Uterus (tissue), 4 donors: ENCODE measurements around the gene KIT. TPM values are rescaled to one million over a fixed set of nuclear protein-coding genes. Genes with fewer than 3 reads are reported as not detected.
A peak's percentile ranks its signal among the peaks of the same experiment; 100 is the strongest.

Experiments used
- DNase-seq, 2 donors: peaks; one replicate each; pipeline ENCODE4 v3.0.0-alpha.2; 2019 to 2020
- H3K27ac ChIP-seq, 2 donors: fragments of 200-600 bp; sonication (generic); 1 replicate in 1 of 2; 2 replicates in 1 of 2; pipeline ENCODE4 v1.5.1; 2016 to 2018
- H3K27me3 ChIP-seq, 2 donors: fragments of 200-600 bp; sonication (generic); one replicate each; pipeline ENCODE4 v1.5.1; 2018 to 2019; ENCODE audit warnings: control low read depth in 1 of 2
- H3K36me3 ChIP-seq, 2 donors: fragments of 200-600 bp; sonication (generic); one replicate each; pipeline ENCODE4 v1.5.1; 2019; ENCODE audit warnings: control low read depth in 1 of 2
- H3K4me1 ChIP-seq, 2 donors: fragments of 200-600 bp; sonication (generic); one replicate each; pipeline ENCODE4 v1.5.1; 2018 to 2019; ENCODE audit warnings: control low read depth in 1 of 2
- H3K4me3 ChIP-seq, 2 donors: fragments of 200-600 bp; sonication (generic); 1 replicate in 1 of 2; 2 replicates in 1 of 2; pipeline ENCODE4 v1.5.1; 2018 to 2019; ENCODE audit warnings: mild to moderate bottlenecking in 1 of 2
- H3K9me3 ChIP-seq, 2 donors: fragments of 200-600 bp; sonication (generic); one replicate each; pipeline ENCODE4 v1.5.1; 2019; ENCODE audit warnings: control low read depth in 1 of 2
- POLR2A ChIP-seq, 2 donors: fragments of 450-650 bp; IDR thresholded peaks; one replicate each; pipeline ENCODE4 v1.6.1; 2016; ENCODE audit warnings: antibody characterized with exemption in 2 of 2, mild to moderate bottlenecking in 1 of 2, moderate library complexity in 1 of 2
- intact Hi-C: fragments of 100-400 bp; cut with DNase I; formaldehyde crosslinking; loops from one replicate; pipeline ENCODE4 v1.15.1; 2023; ENCODE audit warnings: low total_unique reads
- total RNA-seq, 4 donors: library from RNA; depleted of rRNA in 3 of 4; stranded (reverse); fragments of >200 nt in 3 of 4; gene quantifications; one replicate each; pipeline versions ENCODE4 v1.1.0 to v1.2.4, GENCODE V29; 2014 to 2023
- TF ChIP-seq, protein P1 (sequence below), 4 experiments: fragments of 200-600 bp in 2 of 4; fragments of 450-650 bp in 2 of 4; sonication (generic) in 2 of 4; IDR thresholded peaks; one replicate each; pipeline ENCODE4 v1.5.1; 2016 to 2019; ENCODE audit warnings: antibody characterized with exemption in 4 of 4, mild to moderate bottlenecking in 2 of 4, moderate library complexity in 1 of 4
- donor health status: DM: yes; HTN: yes; CAD: no.

KIT gene
- total RNA-seq, 4 donors from 2014 or later: 6.4 to 69.9 (median 40.3) TPM

DNA sequence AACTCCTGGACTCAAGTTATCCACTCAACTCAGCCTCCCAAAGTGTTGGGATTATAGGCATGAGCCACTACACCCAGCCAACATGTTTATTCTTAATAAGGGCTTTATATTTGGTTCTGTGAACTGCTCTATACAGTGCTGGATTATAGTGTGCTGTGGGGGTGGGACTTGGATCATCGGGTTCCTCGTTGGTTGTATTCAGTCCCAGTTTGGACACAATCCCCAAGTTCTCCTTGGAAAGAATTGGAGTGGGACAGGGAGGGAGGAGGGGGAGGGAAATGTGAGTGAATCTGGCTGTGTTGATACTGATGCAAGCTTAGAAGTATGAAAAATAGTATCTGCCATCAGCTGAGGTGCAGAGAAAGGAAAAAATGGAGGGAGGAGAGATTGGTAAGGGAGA lies 121.3 kb downstream of the KIT start:
- no peak for DNase-seq
- TF ChIP-seq, protein P1, sequence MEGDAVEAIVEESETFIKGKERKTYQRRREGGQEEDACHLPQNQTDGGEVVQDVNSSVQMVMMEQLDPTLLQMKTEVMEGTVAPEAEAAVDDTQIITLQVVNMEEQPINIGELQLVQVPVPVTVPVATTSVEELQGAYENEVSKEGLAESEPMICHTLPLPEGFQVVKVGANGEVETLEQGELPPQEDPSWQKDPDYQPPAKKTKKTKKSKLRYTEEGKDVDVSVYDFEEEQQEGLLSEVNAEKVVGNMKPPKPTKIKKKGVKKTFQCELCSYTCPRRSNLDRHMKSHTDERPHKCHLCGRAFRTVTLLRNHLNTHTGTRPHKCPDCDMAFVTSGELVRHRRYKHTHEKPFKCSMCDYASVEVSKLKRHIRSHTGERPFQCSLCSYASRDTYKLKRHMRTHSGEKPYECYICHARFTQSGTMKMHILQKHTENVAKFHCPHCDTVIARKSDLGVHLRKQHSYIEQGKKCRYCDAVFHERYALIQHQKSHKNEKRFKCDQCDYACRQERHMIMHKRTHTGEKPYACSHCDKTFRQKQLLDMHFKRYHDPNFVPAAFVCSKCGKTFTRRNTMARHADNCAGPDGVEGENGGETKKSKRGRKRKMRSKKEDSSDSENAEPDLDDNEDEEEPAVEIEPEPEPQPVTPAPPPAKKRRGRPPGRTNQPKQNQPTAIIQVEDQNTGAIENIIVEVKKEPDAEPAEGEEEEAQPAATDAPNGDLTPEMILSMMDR (IDR thresholded peaks at IDR 0.05): no peak
- no peak for TF ChIP-seq POLR2A (IDR thresholded peaks at IDR 0.05)
- H3K27me3 ChIP-seq: no peaks in the 10 kb centered on the region
- H3K27ac ChIP-seq: no peak overlapping the region
- H3K4me3 ChIP-seq: no peak overlapping the region
- H3K9me3 ChIP-seq: no peaks in the 10 kb centered on the region
- peaks cover 17 to 21% of the 10 kb centered on the region in 2 donors for H3K4me1 ChIP-seq
- no peaks in the 10 kb centered on the region for H3K36me3 ChIP-seq
- intact Hi-C loops: no loop called here

DNA sequence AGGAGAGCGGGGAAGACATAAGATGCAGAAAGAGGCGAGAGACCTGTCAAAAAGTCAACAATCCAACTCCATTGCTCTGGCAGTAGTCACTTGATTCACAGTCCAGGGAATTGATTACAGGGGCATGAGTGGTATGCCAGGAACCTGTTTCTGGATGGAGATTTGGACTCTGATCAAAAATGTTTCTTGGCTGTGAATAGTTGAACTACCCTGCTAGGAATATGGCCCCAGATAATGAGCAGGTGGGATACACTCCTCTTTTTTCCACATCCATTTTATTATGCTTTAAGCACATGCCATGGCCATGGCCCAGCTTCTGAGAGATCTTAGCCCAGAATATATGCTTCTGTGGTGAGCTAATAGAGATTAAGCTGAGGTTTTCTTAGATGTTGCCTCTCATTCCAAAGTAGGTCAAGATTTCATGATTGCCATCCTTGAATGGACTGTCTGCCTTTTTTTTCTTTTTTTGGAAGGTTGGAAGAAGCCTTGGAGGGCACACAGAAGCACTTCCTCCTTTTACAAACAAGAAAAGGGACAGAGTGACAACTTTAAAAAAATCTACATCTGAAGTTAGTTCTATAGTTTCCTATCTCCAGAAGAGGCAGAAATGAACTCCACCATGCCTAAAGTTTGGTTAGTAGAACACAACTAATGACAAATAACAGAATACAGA lies 121.9 kb downstream of the KIT start:
- intact Hi-C loops: no loop called here

DNA sequence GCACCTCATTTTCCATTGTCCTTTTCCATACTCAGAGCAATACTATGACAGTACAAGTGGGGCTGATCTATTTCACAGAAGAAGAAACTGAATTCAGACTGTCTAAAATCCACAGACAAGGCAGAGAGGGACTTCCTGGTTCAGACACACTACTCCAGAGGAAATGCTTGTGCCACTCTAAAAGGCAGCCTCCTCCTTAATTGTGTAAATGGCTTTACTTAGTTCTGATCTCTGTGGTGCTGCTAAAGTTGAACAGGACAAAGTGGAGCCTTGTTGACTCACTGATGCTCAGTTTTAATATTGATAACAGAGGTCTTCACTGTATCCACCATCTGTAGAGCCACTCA lies 122.4 kb downstream of the KIT start:
- intact Hi-C loops: no loop called here

More for the DNA sequence above, 121.9 kb downstream of the KIT start:
- no peak for DNase-seq
- Histone ChIP-seq H3K4me3 (no peak overlapping the region), H3K36me3 (no peaks in the 10 kb centered on the region), H3K27ac (peak overlapping the region; percentile 24 to 81), H3K27me3 (no peaks in the 10 kb centered on the region), H3K4me1 (peaks cover 17 to 21% of the 10 kb centered on the region in 2 donors), H3K9me3 (no peaks in the 10 kb centered on the region)
- TF ChIP-seq, protein P1 (IDR thresholded peaks at IDR 0.05): no peak
- TF ChIP-seq POLR2A (IDR thresholded peaks at IDR 0.05): no peak

DNA sequence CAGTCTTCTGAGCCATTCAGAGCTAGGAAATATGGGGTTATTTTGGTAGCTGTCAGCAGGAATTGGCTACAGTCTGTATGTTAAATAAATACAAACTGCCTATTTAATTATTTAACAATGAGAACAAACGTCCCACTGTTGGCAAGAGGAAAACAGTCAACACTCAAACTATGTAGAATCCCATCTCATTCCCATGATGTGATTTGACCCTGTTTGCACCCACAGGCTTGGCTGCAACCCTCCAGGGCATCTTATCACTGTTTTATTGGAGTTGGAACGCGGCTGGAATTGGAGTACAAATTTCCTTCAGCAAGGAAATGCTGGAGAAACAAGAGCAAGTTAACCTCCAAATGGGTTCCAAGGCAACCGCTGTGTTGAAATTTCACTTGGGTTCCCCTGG lies 124.0 kb downstream of the KIT start:
- intact Hi-C loops: no loop called here
- Histone ChIP-seq H3K27me3 (no peaks in the 10 kb centered on the region), H3K9me3 (no peaks in the 10 kb centered on the region), H3K27ac (peak overlapping the region; percentile 72 to 81), H3K36me3 (no peaks in the 10 kb centered on the region), H3K4me1 (peaks cover 21 to 22% of the 10 kb centered on the region in 2 donors), H3K4me3 (no peak overlapping the region)
- DNase-seq: peak; percentile 56 to 59
- TF ChIP-seq, protein P1 (IDR thresholded peaks at IDR 0.05): no peak
- no peak for TF ChIP-seq POLR2A (IDR thresholded peaks at IDR 0.05)

More for the DNA sequence above, 122.4 kb downstream of the KIT start:
- H3K4me1 ChIP-seq: peaks cover 21 to 22% of the 10 kb centered on the region in 2 donors
- H3K27ac ChIP-seq: peak overlapping the region; percentile 24 to 81
- no peak for DNase-seq
- no peak for TF ChIP-seq POLR2A (IDR thresholded peaks at IDR 0.05)
- TF ChIP-seq, protein P1 (IDR thresholded peaks at IDR 0.05): no peak
- H3K27me3 ChIP-seq: no peaks in the 10 kb centered on the region
- H3K36me3 ChIP-seq: no peaks in the 10 kb centered on the region
- H3K4me3 ChIP-seq: no peak overlapping the region
- H3K9me3 ChIP-seq: no peaks in the 10 kb centered on the region

DNA sequence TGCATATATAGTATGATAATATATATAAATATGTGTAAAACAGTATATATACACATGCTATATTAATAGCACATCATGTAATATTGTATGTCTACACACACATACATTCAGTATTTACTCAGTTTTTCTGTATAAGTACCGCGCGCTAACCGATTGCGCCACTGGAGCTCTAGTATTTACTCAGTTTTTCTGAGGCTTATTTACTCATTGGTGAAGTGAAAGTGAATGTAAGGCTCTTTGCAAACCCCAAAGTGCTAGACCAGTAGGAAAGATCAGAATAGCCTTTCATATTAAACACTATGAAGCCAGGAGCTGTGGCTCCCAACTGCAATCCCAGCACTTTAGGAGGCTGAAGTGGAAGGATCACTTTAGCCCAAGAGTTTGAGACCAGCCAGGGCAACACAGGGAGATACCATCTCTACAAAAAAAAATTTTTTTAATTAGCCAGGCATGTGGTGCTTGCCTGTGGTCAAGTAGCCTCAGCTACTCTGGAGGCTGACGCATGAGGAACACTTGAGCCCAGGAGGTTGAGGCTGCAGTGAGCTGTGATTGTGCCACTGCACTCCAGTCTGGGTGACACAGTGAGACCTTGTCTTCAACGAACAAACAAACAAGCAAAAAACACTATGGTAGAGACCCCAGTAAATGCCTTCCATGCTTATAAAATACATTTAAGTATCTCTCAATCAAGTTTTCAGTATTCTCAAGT lies 125.8 kb downstream of the KIT start:
- DNase-seq: no peak
- TF ChIP-seq POLR2A (IDR thresholded peaks at IDR 0.05): no peak
- TF ChIP-seq, protein P1 (IDR thresholded peaks at IDR 0.05): no peak
- peaks cover 21 to 22% of the 10 kb centered on the region in 2 donors for H3K4me1 ChIP-seq
- intact Hi-C loops: no loop called here
- H3K27ac ChIP-seq: peak overlapping the region; percentile 74 to 82
- no peaks in the 10 kb centered on the region for H3K27me3 ChIP-seq
- no peak overlapping the region for H3K4me3 ChIP-seq
- no peaks in the 10 kb centered on the region for H3K9me3 ChIP-seq
- H3K36me3 ChIP-seq: no peaks in the 10 kb centered on the region
